Endothelial cell (in vitro differentiated cells): Measurements from ENCODE around the gene SPATA24. TPM values are rescaled to one million over a fixed set of nuclear protein-coding genes. Genes with fewer than 3 reads are reported as not detected.

Experiments
- DNase-seq: peaks from one replicate; pipeline ENCODE4 v3.0.0; 2021; ENCODE audit warnings: low spot score
- H3K27ac Mint-ChIP-seq: one replicate; pipeline ENCODE4 v1.8.0; 2021; ENCODE audit warnings: mixed read lengths, inconsistent platforms; ENCODE audit not compliant: unreplicated experiment
- H3K27me3 Mint-ChIP-seq: one replicate; pipeline ENCODE4 v1.8.0; 2021; ENCODE audit warnings: mild to moderate bottlenecking, moderate library complexity, mixed read lengths, inconsistent platforms; ENCODE audit not compliant: unreplicated experiment
- H3K36me3 Mint-ChIP-seq: one replicate; pipeline ENCODE4 v1.8.0; 2021; ENCODE audit warnings: mild to moderate bottlenecking, low read depth, mixed read lengths, inconsistent platforms; ENCODE audit not compliant: unreplicated experiment
- H3K4me1 Mint-ChIP-seq: one replicate; pipeline ENCODE4 v1.8.0; 2021; ENCODE audit warnings: mild to moderate bottlenecking, mixed read lengths, inconsistent platforms; ENCODE audit not compliant: unreplicated experiment
- H3K4me3 Mint-ChIP-seq: one replicate; pipeline ENCODE4 v1.8.0; 2021; ENCODE audit warnings: mild to moderate bottlenecking, mixed read lengths, inconsistent platforms; ENCODE audit not compliant: unreplicated experiment
- H3K9me3 Mint-ChIP-seq: one replicate; pipeline ENCODE4 v1.8.0; 2021; ENCODE audit warnings: mixed read lengths, inconsistent platforms; ENCODE audit not compliant: unreplicated experiment
- total RNA-seq: library from RNA; stranded (reverse); fragmentation: NEBNext Ultra II Directional; extraction: Animal tissue kit (Norgen Biotek cat#: 25700); gene quantifications from one replicate; pipeline ENCODE4 v1.2.1, GENCODE V29; 2021; ENCODE audit not compliant: unreplicated experiment
- TF ChIP-seq, protein P1 (sequence below): fragments of 200-600 bp; sonication (generic); IDR thresholded peaks from one replicate; pipeline ENCODE4 v1.5.0; 2021; ENCODE audit warnings: antibody characterized with exemption; ENCODE audit not compliant: unreplicated experiment

The SPATA24 gene
- total RNA-seq, 1 donor from 2014 or later, result 7.6 TPM

DNA sequence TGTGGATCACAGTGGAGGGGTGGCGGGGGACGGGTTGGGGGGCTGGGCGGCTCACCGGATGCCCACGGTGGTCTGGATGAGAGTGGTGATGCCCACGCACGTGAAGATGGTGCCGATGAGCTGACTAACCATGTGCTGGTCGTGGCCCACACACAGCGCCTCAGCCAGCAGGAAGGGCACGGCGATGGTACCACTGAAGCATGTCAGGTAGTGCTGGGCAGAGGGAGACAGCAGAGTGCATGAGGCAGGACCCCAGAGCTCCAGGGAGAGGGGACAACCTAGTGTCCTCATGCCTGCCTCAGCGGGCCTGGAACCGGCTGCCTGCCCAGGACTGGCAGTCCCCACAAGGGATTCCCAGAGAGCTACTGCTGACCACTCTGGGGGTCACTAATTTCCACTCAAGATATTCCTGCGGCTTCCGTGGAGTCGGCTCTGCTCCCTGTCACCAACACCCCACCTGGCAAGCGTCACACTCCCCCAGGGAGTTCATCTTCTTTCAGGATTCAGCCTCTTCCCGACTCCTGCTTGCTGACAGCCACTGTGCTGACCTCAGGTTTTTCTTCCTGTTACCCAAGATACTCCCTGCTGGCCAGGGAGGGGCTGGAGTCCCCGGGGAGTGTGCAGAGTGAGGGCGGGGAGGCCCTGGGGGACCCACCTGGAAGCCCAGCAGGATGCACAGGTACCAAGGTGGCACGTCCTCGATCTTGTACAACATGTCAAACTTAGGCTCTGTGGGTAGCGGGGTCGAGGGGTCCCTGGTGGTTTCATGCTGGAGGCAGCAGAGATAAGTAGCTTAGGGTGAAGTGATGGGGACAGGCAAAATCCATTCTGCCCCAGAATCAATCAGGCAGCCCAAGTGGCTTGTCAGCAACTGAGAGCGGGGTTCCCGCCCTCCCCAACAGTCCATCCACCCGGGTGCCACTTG is 21.8 kb downstream of the SPATA24 start:
- Mint-ChIP-seq H3K27me3 (peaks cover 6% of the 10 kb centered on the region), H3K4me3 (no peak overlapping the region), H3K27ac (no peak overlapping the region), H3K4me1 (peaks cover 12% of the 10 kb centered on the region), H3K36me3 (peaks cover 9% of the 10 kb centered on the region), H3K9me3 (no peaks in the 10 kb centered on the region)
- TF ChIP-seq, protein P1, sequence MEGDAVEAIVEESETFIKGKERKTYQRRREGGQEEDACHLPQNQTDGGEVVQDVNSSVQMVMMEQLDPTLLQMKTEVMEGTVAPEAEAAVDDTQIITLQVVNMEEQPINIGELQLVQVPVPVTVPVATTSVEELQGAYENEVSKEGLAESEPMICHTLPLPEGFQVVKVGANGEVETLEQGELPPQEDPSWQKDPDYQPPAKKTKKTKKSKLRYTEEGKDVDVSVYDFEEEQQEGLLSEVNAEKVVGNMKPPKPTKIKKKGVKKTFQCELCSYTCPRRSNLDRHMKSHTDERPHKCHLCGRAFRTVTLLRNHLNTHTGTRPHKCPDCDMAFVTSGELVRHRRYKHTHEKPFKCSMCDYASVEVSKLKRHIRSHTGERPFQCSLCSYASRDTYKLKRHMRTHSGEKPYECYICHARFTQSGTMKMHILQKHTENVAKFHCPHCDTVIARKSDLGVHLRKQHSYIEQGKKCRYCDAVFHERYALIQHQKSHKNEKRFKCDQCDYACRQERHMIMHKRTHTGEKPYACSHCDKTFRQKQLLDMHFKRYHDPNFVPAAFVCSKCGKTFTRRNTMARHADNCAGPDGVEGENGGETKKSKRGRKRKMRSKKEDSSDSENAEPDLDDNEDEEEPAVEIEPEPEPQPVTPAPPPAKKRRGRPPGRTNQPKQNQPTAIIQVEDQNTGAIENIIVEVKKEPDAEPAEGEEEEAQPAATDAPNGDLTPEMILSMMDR, result no peak
- no peak for DNase-seq

DNA sequence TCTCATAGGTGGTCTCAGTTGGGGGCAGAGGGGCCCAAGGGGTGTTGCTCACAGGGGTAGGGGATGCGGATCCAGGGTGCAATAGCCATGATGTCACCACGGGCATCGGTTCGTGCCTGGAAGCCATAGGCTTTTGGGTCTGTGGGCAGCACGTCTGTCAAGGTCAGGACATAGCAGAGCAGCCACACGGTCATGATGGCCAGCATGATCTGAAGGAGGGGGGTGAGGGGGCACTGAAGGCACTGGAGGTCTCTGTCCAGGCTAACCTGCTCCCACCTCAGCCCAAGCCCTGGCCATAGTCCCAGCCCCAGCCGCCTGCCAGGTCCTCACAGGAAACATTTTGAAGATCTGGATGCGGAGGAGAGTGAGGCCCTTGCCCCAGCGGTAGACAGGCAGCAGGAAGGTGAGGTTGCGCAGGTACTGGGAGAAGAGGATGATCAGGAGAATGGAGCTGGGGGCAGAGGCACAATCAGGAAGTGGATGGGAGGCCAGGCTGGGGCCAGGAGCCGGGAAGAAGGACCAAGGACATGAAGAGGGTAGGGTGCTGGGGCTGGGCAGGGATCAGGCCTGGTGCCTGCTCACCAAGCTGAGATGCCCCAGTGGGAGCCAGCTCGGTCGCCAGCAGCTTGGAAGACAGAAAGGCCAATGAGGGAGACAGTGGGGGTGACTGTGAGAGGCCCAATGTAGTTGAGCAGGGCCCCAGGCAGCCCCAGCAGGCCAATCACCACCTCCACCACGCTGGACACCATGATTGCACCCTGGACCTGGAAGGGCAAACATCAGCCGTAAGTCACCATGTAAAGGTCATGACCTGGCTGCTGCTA is 24.1 kb downstream of the SPATA24 start:
- DNase-seq, result no peak
- H3K4me3 Mint-ChIP-seq, result no peak overlapping the region
- H3K4me1 Mint-ChIP-seq, result peaks cover 12% of the 10 kb centered on the region
- H3K27ac Mint-ChIP-seq, result no peak overlapping the region
- H3K36me3 Mint-ChIP-seq, result peaks cover 9% of the 10 kb centered on the region
- peaks cover 6% of the 10 kb centered on the region for H3K27me3 Mint-ChIP-seq
- TF ChIP-seq, protein P1, result no peak
- no peaks in the 10 kb centered on the region for H3K9me3 Mint-ChIP-seq

DNA sequence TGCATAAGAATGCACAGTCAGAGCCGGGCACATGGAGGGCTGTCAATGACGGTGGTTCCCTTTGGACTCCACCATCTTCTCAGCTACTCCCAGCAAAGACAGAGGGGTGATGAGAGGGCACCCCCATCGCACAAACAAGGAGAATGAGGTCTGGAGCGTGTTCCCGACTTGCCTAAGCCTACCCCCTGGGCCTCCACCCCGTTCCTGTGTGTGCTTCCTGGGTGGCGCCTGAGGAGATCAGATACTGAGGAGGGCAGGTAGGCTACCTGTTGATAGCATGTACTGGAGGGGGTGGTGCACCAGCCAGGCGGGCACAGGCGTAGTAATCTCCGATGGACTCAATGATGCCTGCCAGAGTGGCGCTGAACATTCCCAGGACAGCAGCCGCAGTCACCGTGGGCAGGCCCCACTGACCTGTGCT is 24.9 kb downstream of the SPATA24 start:
- H3K9me3 Mint-ChIP-seq, result no peaks in the 10 kb centered on the region
- peaks cover 8% of the 10 kb centered on the region for H3K27me3 Mint-ChIP-seq
- H3K4me1 Mint-ChIP-seq, result peaks cover 9% of the 10 kb centered on the region
- no peak overlapping the region for H3K4me3 Mint-ChIP-seq
- TF ChIP-seq, protein P1, result no peak
- DNase-seq, result no peak
- peaks cover 10% of the 10 kb centered on the region for H3K36me3 Mint-ChIP-seq
- no peak overlapping the region for H3K27ac Mint-ChIP-seq

DNA sequence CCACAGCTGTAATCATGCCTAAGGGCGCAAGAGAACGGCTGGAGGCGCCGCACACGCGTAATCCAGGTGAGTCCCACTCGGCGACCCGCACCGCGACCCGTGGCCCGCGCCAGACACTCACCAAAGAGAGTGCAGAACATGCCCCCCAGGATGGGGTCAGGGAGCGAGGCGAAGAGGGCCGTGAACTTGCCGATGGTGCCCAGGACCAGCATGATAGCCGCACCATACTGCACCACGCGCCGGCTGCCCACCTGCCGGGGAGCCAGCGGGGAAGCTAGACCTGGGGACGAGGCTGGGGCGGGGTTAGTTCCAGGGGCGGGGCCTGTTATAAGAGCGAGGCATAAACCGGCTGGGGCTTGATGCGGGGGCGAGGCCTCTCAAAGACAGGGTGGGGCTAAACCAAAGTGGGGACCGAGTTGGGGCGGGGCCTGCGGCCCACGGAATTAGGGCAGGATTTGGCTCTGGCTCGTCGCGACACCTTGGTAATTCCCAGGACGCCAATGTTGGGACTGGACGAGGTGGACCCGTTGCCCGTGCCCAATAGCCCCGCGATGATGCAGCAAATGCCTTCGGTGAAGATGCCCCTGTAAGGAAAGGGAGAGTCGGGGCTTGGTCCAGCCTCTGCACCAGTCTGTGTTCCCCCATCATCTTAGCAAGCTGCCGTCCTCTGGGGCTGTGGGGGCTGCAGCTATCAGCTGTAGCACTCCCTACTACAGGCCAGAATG is 25.6 kb downstream of the SPATA24 start:
- no peak for DNase-seq
- peaks cover 11% of the 10 kb centered on the region for H3K27me3 Mint-ChIP-seq
- H3K4me3 Mint-ChIP-seq, result no peak overlapping the region
- peaks cover 17% of the 10 kb centered on the region for H3K36me3 Mint-ChIP-seq
- TF ChIP-seq, protein P1, result no peak
- H3K27ac Mint-ChIP-seq, result no peak overlapping the region
- H3K4me1 Mint-ChIP-seq, result peaks cover 12% of the 10 kb centered on the region
- H3K9me3 Mint-ChIP-seq, result no peaks in the 10 kb centered on the region
